HepG2 (cell line): ENCODE measurements around the gene CMPK2. TPM values are rescaled to one million over a fixed set of nuclear protein-coding genes. Genes with fewer than 3 reads are reported as not detected.
A peak's percentile ranks its signal among the peaks of the same experiment; 100 is the strongest.

ENCODE experiments used
- CERS6 ChIP-seq: sonication (generic); formaldehyde crosslinking; IDR thresholded peaks from 2 replicates; pipeline ENCODE4 v1.5.0; 2020; ENCODE audit warnings: missing genetic modification reagents
- DMAP1 ChIP-seq: IDR thresholded peaks from 2 replicates; pipeline ENCODE4 v1.6.1; 2016
- FOXK1 ChIP-seq: sonication (generic); formaldehyde crosslinking; IDR thresholded peaks from 2 replicates; pipeline ENCODE4 v1.4.0; 2020; ENCODE audit warnings: low read depth, missing genetic modification reagents, borderline replicate concordance
- FOXP4 ChIP-seq: sonication (generic); formaldehyde crosslinking; IDR thresholded peaks from 2 replicates; pipeline ENCODE4 v1.4.0; 2020; ENCODE audit warnings: missing genetic modification reagents
- HMGA1 ChIP-seq: sonication (generic); formaldehyde crosslinking; conservative IDR thresholded peaks from 2 replicates; pipeline ENCODE4 v1.4.0; 2020; ENCODE audit warnings: missing genetic modification reagents
- HNF1A ChIP-seq, 2 experiments: sonication (generic) in 1 of 2; formaldehyde crosslinking in 1 of 2; IDR thresholded peaks; 2 replicates each; pipeline versions ENCODE4 v1.4.0 to v1.6.1; 2016 to 2020; ENCODE audit warnings: borderline replicate concordance in 1 of 2, low read depth in 1 of 2, mild to moderate bottlenecking in 1 of 2, missing genetic modification reagents in 1 of 2
- NFATC3 ChIP-seq: sonication (generic); formaldehyde crosslinking; IDR thresholded peaks from 2 replicates; pipeline ENCODE4 v1.5.1; 2020; ENCODE audit warnings: mild to moderate bottlenecking, missing genetic modification reagents
- NR1H2 ChIP-seq: sonication (generic); formaldehyde crosslinking; IDR thresholded peaks from 2 replicates; pipeline ENCODE4 v1.8.1; 2022; ENCODE audit warnings: low read depth, missing genetic modification reagents, borderline replicate concordance
- NR3C1 ChIP-seq: sonication (generic); formaldehyde crosslinking; IDR thresholded peaks from 2 replicates; pipeline ENCODE4 v1.4.0; 2020; ENCODE audit warnings: missing genetic modification reagents
- RBAK ChIP-seq: sonication (generic); formaldehyde crosslinking; IDR thresholded peaks from 2 replicates; pipeline ENCODE4 v1.5.1; 2020; ENCODE audit warnings: mild to moderate bottlenecking, missing genetic modification reagents
- RXRA ChIP-seq: sonication (generic); formaldehyde crosslinking; IDR thresholded peaks from 2 replicates; pipeline ENCODE4 v1.5.1; 2020; ENCODE audit warnings: missing genetic modification reagents
- SMARCE1 ChIP-seq: fragments of 450-650 bp; IDR thresholded peaks from 2 replicates; pipeline ENCODE4 v1.6.1; 2017; ENCODE audit warnings: borderline replicate concordance
- SSRP1 ChIP-seq: IDR thresholded peaks from 2 replicates; pipeline ENCODE4 v1.6.1; 2016; ENCODE audit warnings: control low read depth
- TARDBP ChIP-seq: sonication (generic); formaldehyde crosslinking; IDR thresholded peaks from 2 replicates; pipeline ENCODE4 v1.8.0; 2022; ENCODE audit warnings: mild to moderate bottlenecking, missing genetic modification reagents
- ZFAT ChIP-seq: sonication (generic); formaldehyde crosslinking; conservative IDR thresholded peaks from 2 replicates; pipeline ENCODE4 v1.8.1; 2023; ENCODE audit warnings: missing genetic modification reagents, inconsistent platforms
- ZFY ChIP-seq: sonication (generic); formaldehyde crosslinking; IDR thresholded peaks from 2 replicates; pipeline ENCODE4 v1.4.0; 2020; ENCODE audit warnings: missing genetic modification reagents
- ZNF513 ChIP-seq: sonication (generic); formaldehyde crosslinking; conservative IDR thresholded peaks from 2 replicates; pipeline ENCODE4 v1.5.0; 2020; ENCODE audit warnings: missing genetic modification reagents
- polyA plus RNA-seq, 8 experiments: library from polyadenylated mRNA; depleted of rRNA in 3 of 8; stranded (reverse) in 7 of 8; unstranded in 1 of 8; fragments of >200 nt; fragmentation: Illumina TruSeq in 4 of 8; extraction: Trizol in 4 of 8; gene quantifications; 2 replicates each; pipeline versions ENCODE4 v1.2.1 to v1.2.3, GENCODE V29; 2011 to 2016; ENCODE audit warnings: low read depth in 4 of 8, missing spikeins in 1 of 8, mixed read lengths in 1 of 8; ENCODE audit not compliant: insufficient read depth in 1 of 8
- total RNA-seq, 5 experiments: library from RNA; depleted of rRNA; stranded (reverse); fragments of >200 nt; fragmentation: Illumina TruSeq; extraction: Trizol; gene quantifications; 2 replicates each; pipeline ENCODE4 v1.2.3, GENCODE V29; 2016; ENCODE audit warnings: low read depth in 1 of 5
- TF ChIP-seq, protein P1 (sequence below), 2 experiments: fragments of 450-650 bp in 1 of 2; sonication (generic) in 1 of 2; formaldehyde crosslinking; IDR thresholded peaks; 2 replicates each; pipeline versions ENCODE4 v1.5.0 to v1.8.0; 2020 to 2022; ENCODE audit warnings: mild to moderate bottlenecking in 1 of 2, missing genetic modification reagents in 1 of 2

The CMPK2 gene
- total and polyA plus RNA-seq, 2 of the 13 experiments (the other 11 are each of a cell fraction or from before 2014, with no cell fraction given), result 0.04 to 1.0 TPM

DNA sequence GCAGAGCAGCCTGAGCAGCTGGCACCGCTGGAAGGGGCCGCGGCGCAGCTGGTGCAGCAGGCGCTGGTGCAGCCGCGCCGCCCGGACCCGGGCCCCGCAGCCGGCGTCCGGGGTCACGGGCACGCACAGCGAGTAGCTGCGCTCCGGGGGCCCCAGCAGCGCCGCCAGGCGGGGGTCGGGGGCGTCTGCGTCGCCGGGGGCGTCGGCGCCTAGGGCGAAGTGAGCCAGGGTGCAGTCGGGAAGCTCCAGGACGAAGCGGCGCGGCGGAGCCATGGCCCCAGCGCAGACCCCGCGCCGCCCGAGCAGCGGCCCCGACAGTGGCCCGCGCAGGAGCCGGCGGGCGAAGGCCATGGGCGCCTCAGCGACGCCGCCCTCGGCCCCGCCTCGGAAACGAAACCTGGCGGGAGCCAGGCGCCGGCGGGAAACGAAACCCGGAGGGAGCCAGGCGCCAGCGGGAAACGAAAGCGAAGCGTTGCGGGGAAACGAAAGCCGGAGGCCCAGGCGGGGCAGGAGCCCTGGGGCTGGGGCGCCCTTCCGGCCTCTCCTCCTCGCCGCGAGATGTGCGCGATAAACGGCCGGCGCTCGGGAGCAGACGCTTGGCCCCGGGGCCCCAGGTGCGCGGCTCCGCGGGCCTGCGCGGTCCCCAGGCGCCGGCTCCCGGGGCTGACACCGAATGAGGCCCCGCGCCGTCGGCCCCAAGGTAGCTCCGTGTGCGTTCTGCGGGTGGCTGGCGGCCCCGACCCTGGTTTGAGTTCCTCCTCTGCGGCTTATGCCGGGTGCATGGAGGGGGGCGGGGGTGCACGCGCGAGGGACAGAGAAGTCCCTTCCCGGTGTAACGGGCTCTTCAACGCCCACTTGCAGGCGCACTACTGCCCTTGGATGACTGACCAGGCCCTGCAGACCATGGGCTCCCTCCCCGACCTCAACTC lies at the start of gene CMPK2 (continued):
- no peak; the same call in 1 of the 2 replicates for TF ChIP-seq ZFAT (CRISPR knock-in tag)
- peak; percentile 25; the same call in 1 of the 2 replicates for TF ChIP-seq TARDBP
- no peak for TF ChIP-seq FOXK1 (CRISPR knock-in tag)
- no peak for TF ChIP-seq HNF1A (IDR thresholded peaks at IDR 0.05; ENCODE audit: low read depth)
- no peak for TF ChIP-seq HNF1A (CRISPR knock-in tag; IDR thresholded peaks at IDR 0.05; ENCODE audit: borderline replicate concordance)
- TF ChIP-seq RBAK, result no peak
- no peak for TF ChIP-seq CERS6 (CRISPR knock-in tag)
- no peak for TF ChIP-seq SSRP1 (CRISPR knock-in tag)
- TF ChIP-seq, protein P1, sequence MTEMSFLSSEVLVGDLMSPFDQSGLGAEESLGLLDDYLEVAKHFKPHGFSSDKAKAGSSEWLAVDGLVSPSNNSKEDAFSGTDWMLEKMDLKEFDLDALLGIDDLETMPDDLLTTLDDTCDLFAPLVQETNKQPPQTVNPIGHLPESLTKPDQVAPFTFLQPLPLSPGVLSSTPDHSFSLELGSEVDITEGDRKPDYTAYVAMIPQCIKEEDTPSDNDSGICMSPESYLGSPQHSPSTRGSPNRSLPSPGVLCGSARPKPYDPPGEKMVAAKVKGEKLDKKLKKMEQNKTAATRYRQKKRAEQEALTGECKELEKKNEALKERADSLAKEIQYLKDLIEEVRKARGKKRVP (CRISPR knock-in tag; IDR thresholded peaks at IDR 0.05), result no peak; a peak in 1 of 4 replicates
- TF ChIP-seq RXRA, result no peak; the same call in 1 of the 2 replicates
- no peak for TF ChIP-seq NFATC3 (CRISPR knock-in tag)
- no peak for TF ChIP-seq SMARCE1
- no peak; the same call in 1 of the 2 replicates for TF ChIP-seq FOXP4
- no peak for TF ChIP-seq ZNF513
- TF ChIP-seq DMAP1 (CRISPR knock-in tag), result no peak
- peak; percentile 54 for TF ChIP-seq NR1H2 (CRISPR knock-in tag)
- no peak for TF ChIP-seq NR3C1 (CRISPR knock-in tag)
- peak; percentile 84 for TF ChIP-seq ZFY (CRISPR knock-in tag)
- TF ChIP-seq HMGA1 (CRISPR knock-in tag), result no peak
